NCI-H128 (cell line): ENCODE data around the gene DNAJC5.
"Not testable (repeated sequence)": the region's sequence is repeated elsewhere in the genome, so short reads cannot be mapped to it uniquely, and the experiment has no call there.

ENCODE experiments used
- DNase-seq: peaks from one replicate; lab custom pipeline; 2025; ENCODE audit not compliant: unreplicated experiment; lab: John Stamatoyannopoulos, UW

Gene DNAJC5

GRCh38 chr20:63908008-63908682 lies 13.2 kb downstream of the DNAJC5 start:
- DNase-seq = no peak

GRCh38 chr20:63911176-63911575 lies 16.2 kb downstream of the DNAJC5 start:
- no peak for DNase-seq

GRCh38 chr20:63913768-63914167 lies 18.8 kb downstream of the DNAJC5 start:
- no peak for DNase-seq

GRCh38 chr20:63915471-63915870 lies 20.5 kb downstream of the DNAJC5 start:
- DNase-seq = no peak

- DNase-seq = not testable (repeated sequence)
These were observed 21.5 kb downstream of the DNAJC5 start for GRCh38 chr20:63916371-63916939.

GRCh38 chr20:63917811-63918210 lies 22.9 kb downstream of the DNAJC5 start:
- no peak for DNase-seq

- no peak for DNase-seq
These were observed 24.2 kb downstream of the DNAJC5 start for GRCh38 chr20:63919130-63919529.

GRCh38 chr20:63920226-63920625 lies 25.3 kb downstream of the DNAJC5 start:
- no peak for DNase-seq

- DNase-seq = no peak
These were observed 28.7 kb downstream of the DNAJC5 start for GRCh38 chr20:63923651-63924050.

- no peak for DNase-seq
These were observed 29.3 kb downstream of the DNAJC5 start for GRCh38 chr20:63924241-63924640.

- DNase-seq = no peak
These were observed 31.4 kb downstream of the DNAJC5 start for GRCh38 chr20:63926298-63926697.

- DNase-seq = no peak
These were observed 34.1 kb downstream of the DNAJC5 start for GRCh38 chr20:63929071-63929470.

- not testable (repeated sequence) for DNase-seq
These were observed 34.6 kb downstream of the DNAJC5 start for GRCh38 chr20:63929473-63929883.

- DNase-seq = no peak
These were observed 36.1 kb downstream of the DNAJC5 start for GRCh38 chr20:63930971-63931553.

GRCh38 chr20:63931735-63932134 lies 36.8 kb downstream of the DNAJC5 start:
- DNase-seq = no peak

GRCh38 chr20:63932606-63933160 lies 37.8 kb downstream of the DNAJC5 start:
- no peak for DNase-seq

- no peak for DNase-seq
These were observed 38.7 kb downstream of the DNAJC5 start for GRCh38 chr20:63933646-63934045.

GRCh38 chr20:63934271-63935068 lies 39.5 kb downstream of the DNAJC5 start:
- DNase-seq = no peak

- DNase-seq = no peak
These were observed 40.5 kb downstream of the DNAJC5 start for GRCh38 chr20:63935447-63935846.

GRCh38 chr20:63937596-63937995 lies 42.7 kb downstream of the DNAJC5 start:
- no peak for DNase-seq
